GM10248 (cell line): ENCODE measurements around the gene ZDHHC20.

Experiments used
- CTCF ChIA-PET: fragments of 300-600 bp; sonication (Branson Sonifier 250); formaldehyde crosslinking; extraction: SDS; loops from one replicate; lab custom pipeline; 2021; ENCODE audit warnings: antibody characterized with exemption; lab: Yijun Ruan, JAX
- POLR2A ChIA-PET: fragments of 350-650 bp; sonication (Branson Sonifier 250); formaldehyde crosslinking; extraction: SDS; loops from one replicate; lab custom pipeline; 2020; ENCODE audit warnings: antibody characterized with exemption; lab: Yijun Ruan, JAX
- DNase-seq: peaks from one replicate; pipeline ENCODE4 v3.0.0; 2012; ENCODE audit errors: extremely low spot score
- TF ChIP-seq, protein P1 (sequence below): IDR thresholded peaks from 2 replicates; pipeline ENCODE4 v1.5.1; 2012; ENCODE audit warnings: mild to moderate bottlenecking, low read depth; ENCODE audit errors: extremely low read depth, missing control alignments, control extremely low read depth

The ZDHHC20 gene

DNA sequence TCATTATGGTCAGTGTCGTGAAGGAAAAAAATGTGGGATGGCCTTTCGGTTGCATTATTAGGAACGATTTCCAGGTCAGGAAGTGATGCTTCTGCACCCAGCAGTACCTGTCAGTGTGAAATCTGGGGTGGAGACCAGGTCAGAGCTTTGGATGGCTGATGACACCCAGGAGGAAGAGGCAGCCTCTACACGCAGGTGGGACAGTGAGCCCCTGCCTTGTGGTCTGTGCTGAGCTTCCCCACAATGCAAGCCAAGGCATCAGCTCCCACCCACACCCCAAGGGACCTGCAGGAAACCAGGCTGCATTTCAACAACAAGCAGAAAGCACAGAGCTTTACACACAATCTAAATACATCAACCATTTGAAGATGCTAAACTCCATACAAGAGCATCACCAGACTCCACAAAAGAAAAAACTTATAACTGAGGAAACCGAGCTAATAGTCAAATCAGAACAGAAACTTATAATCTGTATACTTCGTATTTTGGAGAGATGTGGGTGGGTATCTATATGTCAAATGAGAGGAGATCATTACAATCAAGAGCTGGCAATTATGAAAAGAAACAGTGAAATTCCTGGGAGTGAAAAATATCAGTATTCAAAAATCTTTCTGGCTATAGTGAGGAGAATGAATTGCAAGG is 130.1 kb downstream of the ZDHHC20 start:
- TF ChIP-seq, protein P1, sequence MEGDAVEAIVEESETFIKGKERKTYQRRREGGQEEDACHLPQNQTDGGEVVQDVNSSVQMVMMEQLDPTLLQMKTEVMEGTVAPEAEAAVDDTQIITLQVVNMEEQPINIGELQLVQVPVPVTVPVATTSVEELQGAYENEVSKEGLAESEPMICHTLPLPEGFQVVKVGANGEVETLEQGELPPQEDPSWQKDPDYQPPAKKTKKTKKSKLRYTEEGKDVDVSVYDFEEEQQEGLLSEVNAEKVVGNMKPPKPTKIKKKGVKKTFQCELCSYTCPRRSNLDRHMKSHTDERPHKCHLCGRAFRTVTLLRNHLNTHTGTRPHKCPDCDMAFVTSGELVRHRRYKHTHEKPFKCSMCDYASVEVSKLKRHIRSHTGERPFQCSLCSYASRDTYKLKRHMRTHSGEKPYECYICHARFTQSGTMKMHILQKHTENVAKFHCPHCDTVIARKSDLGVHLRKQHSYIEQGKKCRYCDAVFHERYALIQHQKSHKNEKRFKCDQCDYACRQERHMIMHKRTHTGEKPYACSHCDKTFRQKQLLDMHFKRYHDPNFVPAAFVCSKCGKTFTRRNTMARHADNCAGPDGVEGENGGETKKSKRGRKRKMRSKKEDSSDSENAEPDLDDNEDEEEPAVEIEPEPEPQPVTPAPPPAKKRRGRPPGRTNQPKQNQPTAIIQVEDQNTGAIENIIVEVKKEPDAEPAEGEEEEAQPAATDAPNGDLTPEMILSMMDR, result no peak
- ChIA-PET CTCF (interaction anchor here (1.0 to 2.2 kb wide), 6 partner anchors 9 to 148 kb away, joined by 3 to 12 read pairs (median 4); no protein-coding TSS in a partner anchor), POLR2A (no interaction called here)
- DNase-seq, result no peak

DNA sequence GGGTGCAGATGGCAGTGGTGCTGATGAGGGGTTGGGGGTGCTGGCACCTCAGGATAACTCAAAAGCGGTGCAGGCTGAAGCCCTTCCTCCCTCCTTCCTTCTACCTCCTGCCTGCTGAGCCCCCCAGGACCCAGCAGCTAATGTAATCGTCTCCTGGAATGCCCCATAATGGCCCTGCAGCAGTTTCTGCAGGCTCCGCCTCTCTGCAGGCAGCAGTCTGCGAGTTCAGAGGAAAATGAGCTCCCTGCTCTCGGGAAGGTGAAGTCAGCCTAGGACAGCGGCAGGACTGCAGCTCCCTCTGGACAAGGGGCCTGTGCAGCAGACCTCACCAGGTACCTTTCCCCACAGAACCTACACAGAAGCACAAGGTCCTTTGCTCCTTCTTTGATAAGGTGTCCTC is 130.9 kb downstream of the ZDHHC20 start:
- TF ChIP-seq, protein P1, result no peak
- ChIA-PET CTCF (interaction anchor here (1.2 to 2.2 kb wide), 4 partner anchors 12 to 149 kb away, joined by 3 to 12 read pairs (median 4); no protein-coding TSS in a partner anchor), POLR2A (no interaction called here)
- DNase-seq, result no peak

DNA sequence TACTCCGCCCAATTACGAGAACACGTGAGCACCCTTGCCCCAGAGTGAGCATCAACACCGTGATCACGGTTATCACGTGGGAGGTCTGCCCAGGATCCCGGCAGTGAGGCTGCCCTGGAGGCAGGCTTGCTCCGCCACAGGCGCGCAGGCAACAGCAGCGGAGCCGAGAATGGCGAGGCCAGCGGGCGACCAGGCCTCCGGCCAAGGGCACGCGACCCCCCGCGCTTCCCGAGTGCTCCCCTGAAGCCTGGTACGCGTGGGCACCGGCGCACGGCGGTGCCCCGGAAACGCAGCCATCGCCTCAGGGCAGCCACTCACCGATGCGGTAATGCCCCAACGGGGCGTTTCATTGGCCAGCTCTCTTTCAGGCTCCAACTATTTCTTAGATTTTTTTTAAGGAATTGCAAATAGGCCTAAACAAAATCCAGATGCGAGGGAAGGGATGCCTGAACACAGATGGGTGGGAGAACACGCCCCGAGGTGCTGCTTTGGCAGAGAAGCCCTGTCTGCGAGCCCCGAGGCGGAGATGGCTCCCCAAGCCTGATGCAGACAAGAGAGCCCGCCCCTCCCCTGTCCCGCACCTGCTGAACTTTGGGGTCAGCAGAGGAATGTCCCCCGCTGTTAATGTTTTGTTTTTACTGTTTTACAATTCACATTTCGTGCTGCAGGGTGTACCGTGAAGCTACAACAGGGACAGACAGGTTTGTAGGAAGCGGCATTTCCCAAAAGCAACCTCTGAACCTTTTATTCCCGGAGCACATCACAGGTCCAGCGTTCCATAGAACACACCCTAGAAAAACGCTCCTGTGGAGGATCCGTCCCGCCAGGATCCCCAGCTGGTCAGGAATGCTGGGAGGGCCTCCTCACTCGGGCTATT is 132.7 kb downstream of the ZDHHC20 start:
- POLR2A ChIA-PET, result no interaction called here
- CTCF ChIA-PET, result interaction anchor here (2.1 kb wide), 1 partner anchor 150 kb away, joined by 7 read pairs; no protein-coding TSS in a partner anchor
- no peak for DNase-seq
- TF ChIP-seq, protein P1, result no peak

DNA sequence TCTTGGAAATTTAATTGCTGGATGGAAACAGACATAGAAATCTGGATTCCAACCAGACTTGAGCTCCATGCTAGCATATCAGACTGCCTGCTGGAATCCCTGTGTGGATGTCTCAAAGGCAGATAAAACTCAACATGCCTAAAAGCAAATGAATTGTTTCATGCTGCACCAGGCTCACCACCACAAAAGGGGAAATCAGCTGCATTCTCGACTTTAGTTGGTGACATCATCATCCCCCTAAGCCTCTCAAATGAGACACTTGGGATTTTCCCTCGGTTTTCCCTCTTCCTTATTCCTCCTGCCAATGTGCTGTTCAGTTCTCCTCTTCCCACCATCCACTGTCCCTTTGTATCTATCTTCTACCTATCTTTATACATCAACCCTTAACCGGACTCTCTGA is 134.3 kb downstream of the ZDHHC20 start:
- CTCF ChIA-PET, result interaction anchor here (0.7 to 2.1 kb wide), 4 partner anchors 19 to 152 kb away, joined by 3 to 7 read pairs (median 3); no protein-coding TSS in a partner anchor
- TF ChIP-seq, protein P1, result no peak
- peak; percentile 45 for DNase-seq
- POLR2A ChIA-PET, result no interaction called here

DNA sequence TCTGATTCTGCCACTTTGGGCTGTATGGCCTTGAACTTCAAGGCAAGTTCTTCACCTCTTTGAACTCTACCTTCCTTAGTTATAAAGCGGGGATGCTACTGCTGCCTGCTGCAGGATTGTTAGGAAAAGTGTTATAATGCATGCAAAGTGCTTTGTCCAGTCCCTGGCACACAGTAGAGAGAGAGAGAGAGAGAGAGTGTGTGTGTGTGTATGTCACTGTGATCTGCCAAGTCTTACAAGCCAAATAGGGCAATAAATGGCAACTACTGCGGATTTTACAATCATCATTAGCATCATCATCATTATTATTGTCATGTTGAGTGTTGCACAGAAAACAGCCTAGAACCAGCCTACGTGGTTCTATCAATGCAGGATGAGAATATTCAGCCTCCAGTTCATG is 136.1 kb downstream of the ZDHHC20 start:
- CTCF ChIA-PET, result interaction anchor here (1.3 kb wide), 1 partner anchor 24 kb away, joined by 6 read pairs; no protein-coding TSS in a partner anchor
- POLR2A ChIA-PET, result no interaction called here

More for the DNA sequence above, 136.1 kb downstream of the ZDHHC20 start:
- DNase-seq, result no peak
- TF ChIP-seq, protein P1, result no peak
